ENCODE measurements around the gene MAMDC2.
A peak's percentile ranks its signal among the peaks of the same experiment; 100 is the strongest.

Gene MAMDC2

GRCh38 chr9:70117835-70118319, 74.2 kb downstream of the MAMDC2 start:
- Histone ChIP-seq H3K27me3 (ENCODE audit: control insufficient read depth in 1 of 2, insufficient read depth in 2 of 2, low read length in 2 of 2) (no peaks in the 10 kb centered on the region), H3K36me3 (ENCODE audit: control insufficient read depth in 2 of 2, insufficient read depth in 2 of 2, low read length in 2 of 2) (peaks cover 48 to 54% of the 10 kb centered on the region in 2 donors), H3K4me1 (ENCODE audit: control insufficient read depth, insufficient read depth, low read length) (peaks cover 20% of the 10 kb centered on the region)

GRCh38 chr9:70119786-70120185, 76.1 kb downstream of the MAMDC2 start:
- H3K4me3 ChIP-seq (ENCODE audit: low read length in 2 of 2): no peak overlapping the region
- peaks cover 17% of the 10 kb centered on the region for H3K4me1 ChIP-seq (ENCODE audit: control insufficient read depth, insufficient read depth, low read length)
- H3K27ac ChIP-seq (ENCODE audit: low read length): peak overlapping the region; percentile 46
- no peak overlapping the region for H3K9ac ChIP-seq (ENCODE audit: low read length in 2 of 2)
- peaks cover 40 to 59% of the 10 kb centered on the region in 2 donors for H3K36me3 ChIP-seq (ENCODE audit: control insufficient read depth in 2 of 2, insufficient read depth in 2 of 2, low read length in 2 of 2)
- H3K9me3 ChIP-seq (ENCODE audit: control insufficient read depth in 2 of 2, low read length in 2 of 2): no peaks in the 10 kb centered on the region
- H3K27me3 ChIP-seq (ENCODE audit: control insufficient read depth in 1 of 2, insufficient read depth in 2 of 2, low read length in 2 of 2): no peaks in the 10 kb centered on the region

More at GRCh38 chr9:70117835-70118319, 74.2 kb downstream of the MAMDC2 start:
- H3K9me3 ChIP-seq (ENCODE audit: control insufficient read depth in 2 of 2, low read length in 2 of 2): no peaks in the 10 kb centered on the region
- no peak overlapping the region for H3K27ac ChIP-seq (ENCODE audit: low read length)
- H3K4me3 ChIP-seq (ENCODE audit: low read length in 2 of 2): no peak overlapping the region
- H3K9ac ChIP-seq (ENCODE audit: low read length in 2 of 2): no peak overlapping the region

- Histone ChIP-seq H3K36me3 (ENCODE audit: control insufficient read depth in 2 of 2, insufficient read depth in 2 of 2, low read length in 2 of 2) (peaks cover 46 to 70% of the 10 kb centered on the region in 2 donors), H3K27me3 (ENCODE audit: control insufficient read depth in 1 of 2, insufficient read depth in 2 of 2, low read length in 2 of 2) (no peaks in the 10 kb centered on the region), H3K9ac (ENCODE audit: low read length in 2 of 2) (no peak overlapping the region), H3K27ac (ENCODE audit: low read length) (peak overlapping the region; percentile 46), H3K4me3 (ENCODE audit: low read length in 2 of 2) (no peak overlapping the region), H3K9me3 (ENCODE audit: control insufficient read depth in 2 of 2, low read length in 2 of 2) (no peaks in the 10 kb centered on the region), H3K4me1 (ENCODE audit: control insufficient read depth, insufficient read depth, low read length) (peaks cover 17% of the 10 kb centered on the region)
Observed at GRCh38 chr9:70120834-70121510, 77.3 kb downstream of the MAMDC2 start.

GRCh38 chr9:70121818-70122436, 78.3 kb downstream of the MAMDC2 start:
- no peaks in the 10 kb centered on the region for H3K9me3 ChIP-seq (ENCODE audit: control insufficient read depth in 2 of 2, low read length in 2 of 2)
- peaks cover 19% of the 10 kb centered on the region for H3K4me1 ChIP-seq (ENCODE audit: control insufficient read depth, insufficient read depth, low read length)
- no peaks in the 10 kb centered on the region for H3K27me3 ChIP-seq (ENCODE audit: control insufficient read depth in 1 of 2, insufficient read depth in 2 of 2, low read length in 2 of 2)
- H3K4me3 ChIP-seq (ENCODE audit: low read length in 2 of 2): no peak overlapping the region
- H3K9ac ChIP-seq (ENCODE audit: low read length in 2 of 2): no peak overlapping the region
- peak overlapping the region; percentile 46 for H3K27ac ChIP-seq (ENCODE audit: low read length)
- H3K36me3 ChIP-seq (ENCODE audit: control insufficient read depth in 2 of 2, insufficient read depth in 2 of 2, low read length in 2 of 2): peaks cover 52 to 75% of the 10 kb centered on the region in 2 donors

GRCh38 chr9:70123695-70124094, 80.0 kb downstream of the MAMDC2 start:
- no peak overlapping the region for H3K9ac ChIP-seq (ENCODE audit: low read length in 2 of 2)
- H3K4me1 ChIP-seq (ENCODE audit: control insufficient read depth, insufficient read depth, low read length): peaks cover 19% of the 10 kb centered on the region
- H3K27ac ChIP-seq (ENCODE audit: low read length): no peak overlapping the region
- H3K27me3 ChIP-seq (ENCODE audit: control insufficient read depth in 1 of 2, insufficient read depth in 2 of 2, low read length in 2 of 2): no peaks in the 10 kb centered on the region
- H3K4me3 ChIP-seq (ENCODE audit: low read length in 2 of 2): no peak overlapping the region
- no peaks in the 10 kb centered on the region for H3K9me3 ChIP-seq (ENCODE audit: control insufficient read depth in 2 of 2, low read length in 2 of 2)
- peaks cover 59 to 78% of the 10 kb centered on the region in 2 donors for H3K36me3 ChIP-seq (ENCODE audit: control insufficient read depth in 2 of 2, insufficient read depth in 2 of 2, low read length in 2 of 2)

GRCh38 chr9:70125621-70126263, 82.1 kb downstream of the MAMDC2 start:
- Histone ChIP-seq H3K9me3 (ENCODE audit: control insufficient read depth in 2 of 2, low read length in 2 of 2) (no peaks in the 10 kb centered on the region), H3K4me3 (ENCODE audit: low read length in 2 of 2) (no peak overlapping the region), H3K27me3 (ENCODE audit: control insufficient read depth in 1 of 2, insufficient read depth in 2 of 2, low read length in 2 of 2) (no peaks in the 10 kb centered on the region), H3K4me1 (ENCODE audit: control insufficient read depth, insufficient read depth, low read length) (peaks cover 18% of the 10 kb centered on the region), H3K27ac (ENCODE audit: low read length) (no peak overlapping the region), H3K9ac (ENCODE audit: low read length in 2 of 2) (no peak overlapping the region), H3K36me3 (ENCODE audit: control insufficient read depth in 2 of 2, insufficient read depth in 2 of 2, low read length in 2 of 2) (peaks cover 54 to 70% of the 10 kb centered on the region in 2 donors)

- peaks cover 54 to 72% of the 10 kb centered on the region in 2 donors for H3K36me3 ChIP-seq (ENCODE audit: control insufficient read depth in 2 of 2, insufficient read depth in 2 of 2, low read length in 2 of 2)
- H3K4me1 ChIP-seq (ENCODE audit: control insufficient read depth, insufficient read depth, low read length): peaks cover 7% of the 10 kb centered on the region
- H3K9me3 ChIP-seq (ENCODE audit: control insufficient read depth in 2 of 2, low read length in 2 of 2): no peaks in the 10 kb centered on the region
- no peak overlapping the region for H3K4me3 ChIP-seq (ENCODE audit: low read length in 2 of 2)
- no peak overlapping the region for H3K27ac ChIP-seq (ENCODE audit: low read length)
- no peaks in the 10 kb centered on the region for H3K27me3 ChIP-seq (ENCODE audit: control insufficient read depth in 1 of 2, insufficient read depth in 2 of 2, low read length in 2 of 2)
- H3K9ac ChIP-seq (ENCODE audit: low read length in 2 of 2): no peak overlapping the region
Observed at GRCh38 chr9:70127036-70127435, 83.4 kb downstream of the MAMDC2 start.

- peaks cover 58 to 66% of the 10 kb centered on the region in 2 donors for H3K36me3 ChIP-seq (ENCODE audit: control insufficient read depth in 2 of 2, insufficient read depth in 2 of 2, low read length in 2 of 2)
- no peaks in the 10 kb centered on the region for H3K27me3 ChIP-seq (ENCODE audit: control insufficient read depth in 1 of 2, insufficient read depth in 2 of 2, low read length in 2 of 2)
- H3K4me1 ChIP-seq (ENCODE audit: control insufficient read depth, insufficient read depth, low read length): peaks cover 6% of the 10 kb centered on the region
- H3K4me3 ChIP-seq (ENCODE audit: low read length in 2 of 2): no peak overlapping the region
- H3K9me3 ChIP-seq (ENCODE audit: control insufficient read depth in 2 of 2, low read length in 2 of 2): no peaks in the 10 kb centered on the region
- H3K9ac ChIP-seq (ENCODE audit: low read length in 2 of 2): no peak overlapping the region
- H3K27ac ChIP-seq (ENCODE audit: low read length): no peak overlapping the region
Observed at GRCh38 chr9:70127540-70128416, 84.1 kb downstream of the MAMDC2 start.

GRCh38 chr9:70130266-70130665, 86.6 kb downstream of the MAMDC2 start:
- H3K27ac ChIP-seq (ENCODE audit: low read length): peak overlapping the region; percentile 6
- H3K36me3 ChIP-seq (ENCODE audit: control insufficient read depth in 2 of 2, insufficient read depth in 2 of 2, low read length in 2 of 2): peaks cover 49 to 59% of the 10 kb centered on the region in 2 donors
- H3K9ac ChIP-seq (ENCODE audit: low read length in 2 of 2): no peak overlapping the region

GRCh38 chr9:70131296-70131695, 87.6 kb downstream of the MAMDC2 start:
- peaks cover 40 to 58% of the 10 kb centered on the region in 2 donors for H3K36me3 ChIP-seq (ENCODE audit: control insufficient read depth in 2 of 2, insufficient read depth in 2 of 2, low read length in 2 of 2)
- no peak overlapping the region for H3K9ac ChIP-seq (ENCODE audit: low read length in 2 of 2)
- no peaks in the 10 kb centered on the region for H3K9me3 ChIP-seq (ENCODE audit: control insufficient read depth in 2 of 2, low read length in 2 of 2)
- no peaks in the 10 kb centered on the region for H3K27me3 ChIP-seq (ENCODE audit: control insufficient read depth in 1 of 2, insufficient read depth in 2 of 2, low read length in 2 of 2)
- H3K4me1 ChIP-seq (ENCODE audit: control insufficient read depth, insufficient read depth, low read length): peaks cover 14% of the 10 kb centered on the region
- no peak overlapping the region for H3K27ac ChIP-seq (ENCODE audit: low read length)
- H3K4me3 ChIP-seq (ENCODE audit: low read length in 2 of 2): no peak overlapping the region

More at GRCh38 chr9:70130266-70130665, 86.6 kb downstream of the MAMDC2 start:
- no peaks in the 10 kb centered on the region for H3K9me3 ChIP-seq (ENCODE audit: control insufficient read depth in 2 of 2, low read length in 2 of 2)
- no peak overlapping the region for H3K4me3 ChIP-seq (ENCODE audit: low read length in 2 of 2)
- H3K27me3 ChIP-seq (ENCODE audit: control insufficient read depth in 1 of 2, insufficient read depth in 2 of 2, low read length in 2 of 2): no peaks in the 10 kb centered on the region
- peaks cover 15% of the 10 kb centered on the region for H3K4me1 ChIP-seq (ENCODE audit: control insufficient read depth, insufficient read depth, low read length)
